Measurements from ENCODE around the gene ETFA. TPM values are rescaled to one million over a fixed set of nuclear protein-coding genes. Genes with fewer than 3 reads are reported as not detected.

The ETFA gene
- total and polyA plus RNA-seq, 9 of the 15 experiments (the other 6 are each of a cell fraction or from before 2014, with no cell fraction given): 130 to 543 (median 232) TPM

DNA sequence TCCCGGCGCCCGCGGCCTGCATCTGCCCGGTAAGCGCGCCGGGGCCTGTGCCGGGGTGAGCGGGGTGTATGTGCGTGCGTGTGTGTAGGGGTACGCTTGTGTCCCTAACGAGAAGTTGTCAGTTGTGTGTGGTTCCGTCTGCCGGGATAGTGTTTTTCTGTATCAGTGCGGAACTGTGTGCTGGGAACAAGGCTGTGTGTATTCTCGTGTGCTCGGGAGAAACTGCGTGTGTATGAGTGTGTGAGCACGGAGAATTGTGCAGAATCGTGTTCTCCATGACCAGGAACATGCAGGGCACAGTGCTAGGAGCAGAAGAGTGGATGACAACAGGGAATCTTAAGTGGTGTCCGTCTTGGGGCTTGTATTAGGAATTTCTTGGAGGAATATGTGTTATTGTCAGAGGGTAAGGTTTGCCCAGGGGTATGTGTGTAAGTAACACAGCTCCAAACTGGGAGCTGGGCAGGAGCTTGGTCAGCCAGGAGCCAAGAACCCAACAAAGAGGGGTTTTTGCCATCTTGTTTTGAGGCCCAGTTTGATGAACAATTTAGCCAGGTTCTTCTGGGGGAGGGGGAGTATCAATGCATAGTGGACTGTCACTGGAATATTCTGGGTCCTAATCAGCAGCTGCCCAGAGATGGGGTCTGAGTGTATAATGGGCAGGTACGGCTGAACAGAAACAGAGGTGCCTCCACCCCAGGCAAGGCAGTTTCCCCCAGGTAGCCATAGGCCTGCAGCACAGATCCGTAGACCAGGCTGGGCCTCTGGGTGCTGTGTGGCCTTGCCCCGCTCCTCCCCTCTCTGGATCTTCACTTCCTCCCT lies 27.4 kb upstream of the ETFA start (continued):
- TF ChIP-seq, protein P1, sequence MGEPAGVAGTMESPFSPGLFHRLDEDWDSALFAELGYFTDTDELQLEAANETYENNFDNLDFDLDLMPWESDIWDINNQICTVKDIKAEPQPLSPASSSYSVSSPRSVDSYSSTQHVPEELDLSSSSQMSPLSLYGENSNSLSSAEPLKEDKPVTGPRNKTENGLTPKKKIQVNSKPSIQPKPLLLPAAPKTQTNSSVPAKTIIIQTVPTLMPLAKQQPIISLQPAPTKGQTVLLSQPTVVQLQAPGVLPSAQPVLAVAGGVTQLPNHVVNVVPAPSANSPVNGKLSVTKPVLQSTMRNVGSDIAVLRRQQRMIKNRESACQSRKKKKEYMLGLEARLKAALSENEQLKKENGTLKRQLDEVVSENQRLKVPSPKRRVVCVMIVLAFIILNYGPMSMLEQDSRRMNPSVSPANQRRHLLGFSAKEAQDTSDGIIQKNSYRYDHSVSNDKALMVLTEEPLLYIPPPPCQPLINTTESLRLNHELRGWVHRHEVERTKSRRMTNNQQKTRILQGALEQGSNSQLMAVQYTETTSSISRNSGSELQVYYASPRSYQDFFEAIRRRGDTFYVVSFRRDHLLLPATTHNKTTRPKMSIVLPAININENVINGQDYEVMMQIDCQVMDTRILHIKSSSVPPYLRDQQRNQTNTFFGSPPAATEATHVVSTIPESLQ (CRISPR knock-in tag; IDR thresholded peaks at IDR 0.05): 0 out of 2 replicates have a peak, but pooled peaks have one; percentile 33
- TF ChIP-seq RBBP5 (IDR thresholded peaks at IDR 0.05; ENCODE audit: borderline replicate concordance, insufficient read depth, low read length, poor library complexity, severe bottlenecking) (peak; percentile 12), NR1H2 (CRISPR knock-in tag; IDR thresholded peaks at IDR 0.05) (no peak), SAP30 (IDR thresholded peaks at IDR 0.05; ENCODE audit: borderline replicate concordance, insufficient read depth, low read depth, low read length, poor library complexity, severe bottlenecking) (peak; percentile 41), PHF21A (IDR thresholded peaks at IDR 0.05; ENCODE audit: borderline replicate concordance, low read depth) (no peak), HCFC1 (IDR thresholded peaks at IDR 0.05; ENCODE audit: low read depth, low read length) (0 out of 2 replicates have a peak, but pooled peaks have one; percentile 16), TAF7 (tag; IDR thresholded peaks at IDR 0.05) (no peak), ILK (tag; IDR thresholded peaks at IDR 0.05; ENCODE audit: borderline replicate concordance, low read depth) (no peak)
- TF ChIP-seq, protein P2, sequence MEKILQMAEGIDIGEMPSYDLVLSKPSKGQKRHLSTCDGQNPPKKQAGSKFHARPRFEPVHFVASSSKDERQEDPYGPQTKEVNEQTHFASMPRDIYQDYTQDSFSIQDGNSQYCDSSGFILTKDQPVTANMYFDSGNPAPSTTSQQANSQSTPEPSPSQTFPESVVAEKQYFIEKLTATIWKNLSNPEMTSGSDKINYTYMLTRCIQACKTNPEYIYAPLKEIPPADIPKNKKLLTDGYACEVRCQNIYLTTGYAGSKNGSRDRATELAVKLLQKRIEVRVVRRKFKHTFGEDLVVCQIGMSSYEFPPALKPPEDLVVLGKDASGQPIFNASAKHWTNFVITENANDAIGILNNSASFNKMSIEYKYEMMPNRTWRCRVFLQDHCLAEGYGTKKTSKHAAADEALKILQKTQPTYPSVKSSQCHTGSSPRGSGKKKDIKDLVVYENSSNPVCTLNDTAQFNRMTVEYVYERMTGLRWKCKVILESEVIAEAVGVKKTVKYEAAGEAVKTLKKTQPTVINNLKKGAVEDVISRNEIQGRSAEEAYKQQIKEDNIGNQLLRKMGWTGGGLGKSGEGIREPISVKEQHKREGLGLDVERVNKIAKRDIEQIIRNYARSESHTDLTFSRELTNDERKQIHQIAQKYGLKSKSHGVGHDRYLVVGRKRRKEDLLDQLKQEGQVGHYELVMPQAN (IDR thresholded peaks at IDR 0.05; ENCODE audit: borderline replicate concordance): peak; percentile 37; the same call in 1 of the 2 replicates
- TF ChIP-seq, protein P3, sequence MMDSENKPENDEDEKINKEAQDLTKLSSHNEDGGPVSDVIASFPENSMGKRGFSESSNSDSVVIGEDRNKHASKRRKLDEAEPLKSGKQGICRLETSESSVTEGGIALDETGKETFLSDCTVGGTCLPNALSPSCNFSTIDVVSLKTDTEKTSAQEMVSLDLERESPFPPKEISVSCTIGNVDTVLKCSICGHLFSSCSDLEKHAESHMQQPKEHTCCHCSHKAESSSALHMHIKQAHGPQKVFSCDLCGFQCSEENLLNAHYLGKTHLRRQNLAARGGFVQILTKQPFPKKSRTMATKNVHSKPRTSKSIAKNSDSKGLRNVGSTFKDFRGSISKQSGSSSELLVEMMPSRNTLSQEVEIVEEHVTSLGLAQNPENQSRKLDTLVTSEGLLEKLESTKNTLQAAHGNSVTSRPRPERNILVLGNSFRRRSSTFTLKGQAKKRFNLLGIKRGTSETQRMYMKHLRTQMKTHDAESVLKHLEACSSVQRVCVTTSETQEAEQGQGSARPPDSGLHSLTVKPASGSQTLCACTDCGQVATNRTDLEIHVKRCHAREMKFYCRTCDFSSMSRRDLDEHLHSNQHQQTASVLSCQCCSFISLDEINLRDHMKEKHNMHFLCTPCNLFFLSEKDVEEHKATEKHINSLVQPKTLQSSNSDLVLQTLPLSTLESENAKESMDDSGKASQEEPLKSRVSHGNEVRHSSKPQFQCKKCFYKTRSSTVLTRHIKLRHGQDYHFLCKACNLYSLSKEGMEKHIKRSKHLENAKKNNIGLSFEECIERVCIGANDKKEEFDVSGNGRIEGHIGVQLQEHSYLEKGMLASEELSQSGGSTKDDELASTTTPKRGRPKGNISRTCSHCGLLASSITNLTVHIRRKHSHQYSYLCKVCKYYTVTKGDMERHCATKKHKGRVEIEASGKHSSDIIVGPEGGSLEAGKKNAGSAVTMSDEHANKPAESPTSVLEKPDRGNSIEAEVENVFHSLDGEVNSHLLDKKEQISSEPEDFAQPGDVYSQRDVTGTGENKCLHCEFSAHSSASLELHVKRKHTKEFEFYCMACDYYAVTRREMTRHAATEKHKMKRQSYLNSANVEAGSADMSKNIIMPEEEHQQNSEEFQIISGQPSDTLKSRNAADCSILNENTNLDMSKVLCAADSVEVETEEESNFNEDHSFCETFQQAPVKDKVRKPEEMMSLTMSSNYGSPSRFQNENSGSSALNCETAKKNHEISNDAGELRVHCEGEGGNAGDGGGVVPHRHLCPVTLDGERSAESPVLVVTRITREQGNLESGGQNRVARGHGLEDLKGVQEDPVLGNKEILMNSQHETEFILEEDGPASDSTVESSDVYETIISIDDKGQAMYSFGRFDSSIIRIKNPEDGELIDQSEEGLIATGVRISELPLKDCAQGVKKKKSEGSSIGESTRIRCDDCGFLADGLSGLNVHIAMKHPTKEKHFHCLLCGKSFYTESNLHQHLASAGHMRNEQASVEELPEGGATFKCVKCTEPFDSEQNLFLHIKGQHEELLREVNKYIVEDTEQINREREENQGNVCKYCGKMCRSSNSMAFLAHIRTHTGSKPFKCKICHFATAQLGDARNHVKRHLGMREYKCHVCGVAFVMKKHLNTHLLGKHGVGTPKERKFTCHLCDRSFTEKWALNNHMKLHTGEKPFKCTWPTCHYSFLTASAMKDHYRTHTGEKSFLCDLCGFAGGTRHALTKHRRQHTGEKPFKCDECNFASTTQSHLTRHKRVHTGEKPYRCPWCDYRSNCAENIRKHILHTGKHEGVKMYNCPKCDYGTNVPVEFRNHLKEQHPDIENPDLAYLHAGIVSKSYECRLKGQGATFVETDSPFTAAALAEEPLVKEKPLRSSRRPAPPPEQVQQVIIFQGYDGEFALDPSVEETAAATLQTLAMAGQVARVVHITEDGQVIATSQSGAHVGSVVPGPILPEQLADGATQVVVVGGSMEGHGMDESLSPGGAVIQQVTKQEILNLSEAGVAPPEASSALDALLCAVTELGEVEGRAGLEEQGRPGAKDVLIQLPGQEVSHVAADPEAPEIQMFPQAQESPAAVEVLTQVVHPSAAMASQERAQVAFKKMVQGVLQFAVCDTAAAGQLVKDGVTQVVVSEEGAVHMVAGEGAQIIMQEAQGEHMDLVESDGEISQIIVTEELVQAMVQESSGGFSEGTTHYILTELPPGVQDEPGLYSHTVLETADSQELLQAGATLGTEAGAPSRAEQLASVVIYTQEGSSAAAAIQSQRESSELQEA (IDR thresholded peaks at IDR 0.05; ENCODE audit: low read depth): peak; percentile 29; the same call in 1 of the 2 replicates
